ENCODE data around the gene MYOG. TPM values are rescaled to one million over a fixed set of nuclear protein-coding genes. Genes with fewer than 3 reads are reported as not detected.

Gene MYOG
- total and polyA plus RNA-seq, 7 donors: not detected

DNA sequence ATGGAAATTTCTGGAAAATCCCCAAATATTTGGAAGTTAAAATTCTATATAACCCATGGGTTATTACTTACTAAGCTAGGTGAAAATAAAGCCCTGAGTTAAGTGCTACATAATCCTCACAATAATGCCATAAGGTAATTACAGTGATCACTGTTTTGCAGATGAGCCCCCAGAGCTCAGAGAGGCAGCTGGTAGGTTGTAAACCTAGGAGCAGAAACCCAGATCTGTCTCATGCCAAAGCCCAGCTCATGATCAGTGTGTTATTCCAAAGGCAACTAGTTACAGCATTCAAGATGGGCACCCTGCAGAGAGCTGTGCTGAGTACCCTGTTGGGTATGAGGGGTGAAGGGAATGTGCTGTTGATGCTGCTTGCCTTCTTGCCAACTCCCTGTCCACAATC, 10.8 kb upstream of the MYOG start:
- no peak overlapping the region for H3K27ac ChIP-seq
- peaks cover 0 to 14% (median 7%) of the 10 kb centered on the region in 4 donors for H3K9me3 ChIP-seq
- no peaks in the 10 kb centered on the region for H3K27me3 ChIP-seq
- no peak overlapping the region for H3K4me3 ChIP-seq
- no peak for DNase-seq
- intact Hi-C loops (cut with DNase I): no loop called here
- TF ChIP-seq EP300 (IDR thresholded peaks at IDR 0.05) (no peak), POLR2A (IDR thresholded peaks at IDR 0.05) (no peak), POLR2AphosphoS5 (IDR thresholded peaks at IDR 0.05) (no peak)
- TF ChIP-seq, protein P1, sequence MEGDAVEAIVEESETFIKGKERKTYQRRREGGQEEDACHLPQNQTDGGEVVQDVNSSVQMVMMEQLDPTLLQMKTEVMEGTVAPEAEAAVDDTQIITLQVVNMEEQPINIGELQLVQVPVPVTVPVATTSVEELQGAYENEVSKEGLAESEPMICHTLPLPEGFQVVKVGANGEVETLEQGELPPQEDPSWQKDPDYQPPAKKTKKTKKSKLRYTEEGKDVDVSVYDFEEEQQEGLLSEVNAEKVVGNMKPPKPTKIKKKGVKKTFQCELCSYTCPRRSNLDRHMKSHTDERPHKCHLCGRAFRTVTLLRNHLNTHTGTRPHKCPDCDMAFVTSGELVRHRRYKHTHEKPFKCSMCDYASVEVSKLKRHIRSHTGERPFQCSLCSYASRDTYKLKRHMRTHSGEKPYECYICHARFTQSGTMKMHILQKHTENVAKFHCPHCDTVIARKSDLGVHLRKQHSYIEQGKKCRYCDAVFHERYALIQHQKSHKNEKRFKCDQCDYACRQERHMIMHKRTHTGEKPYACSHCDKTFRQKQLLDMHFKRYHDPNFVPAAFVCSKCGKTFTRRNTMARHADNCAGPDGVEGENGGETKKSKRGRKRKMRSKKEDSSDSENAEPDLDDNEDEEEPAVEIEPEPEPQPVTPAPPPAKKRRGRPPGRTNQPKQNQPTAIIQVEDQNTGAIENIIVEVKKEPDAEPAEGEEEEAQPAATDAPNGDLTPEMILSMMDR (IDR thresholded peaks at IDR 0.05): no peak
- no peaks in the 10 kb centered on the region for H3K36me3 ChIP-seq
- H3K4me1 ChIP-seq: no peaks in the 10 kb centered on the region

GRCh38 chr1:203095061-203095690, 9.4 kb upstream of the MYOG start:
- H3K27ac ChIP-seq: no peak overlapping the region
- intact Hi-C loops (cut with DNase I): no loop called here

DNA sequence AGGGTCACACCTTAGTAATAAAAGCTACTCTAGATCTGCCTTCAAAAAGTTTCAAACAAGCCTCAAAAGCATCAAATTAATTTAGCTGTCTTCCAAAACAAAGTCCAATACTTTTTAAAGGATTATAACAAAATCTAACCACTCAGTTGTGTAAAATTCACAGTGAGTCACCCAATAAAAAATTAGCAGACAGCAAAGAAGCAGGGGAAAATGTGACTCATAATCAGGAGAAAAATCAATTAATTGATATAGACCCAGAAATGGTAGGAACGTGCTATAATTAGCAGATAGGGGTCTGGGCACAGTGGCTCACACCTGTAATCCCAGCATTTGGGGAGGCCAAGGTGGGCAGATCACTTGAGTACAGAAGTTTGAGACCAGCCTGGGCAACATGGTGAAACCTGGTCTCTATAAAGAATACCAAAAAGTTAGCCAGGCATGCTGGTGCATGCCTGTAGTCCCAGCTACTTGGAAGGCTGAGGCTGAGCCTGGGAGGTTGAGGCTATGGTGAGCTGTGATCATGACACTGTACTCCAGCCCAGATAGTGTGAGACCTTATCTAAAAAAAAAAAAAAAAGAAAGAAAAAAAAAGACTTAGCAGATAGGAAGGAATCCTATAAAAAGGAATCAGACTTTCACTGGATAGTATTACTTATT, 8.1 kb upstream of the MYOG start:
- 79 to 92% methylated on average over 1 of the region's 1 CpG for WGBS, 2 donors
- Histone ChIP-seq H3K9me3 (peaks cover 0 to 14% (median 7%) of the 10 kb centered on the region in 4 donors), H3K36me3 (no peaks in the 10 kb centered on the region), H3K27ac (no peak overlapping the region), H3K4me1 (no peaks in the 10 kb centered on the region), H3K4me3 (no peak overlapping the region), H3K27me3 (no peaks in the 10 kb centered on the region)
- DNase-seq: no peak
- intact Hi-C loops (cut with DNase I): no loop called here
- TF ChIP-seq EP300 (IDR thresholded peaks at IDR 0.05) (no peak), POLR2AphosphoS5 (IDR thresholded peaks at IDR 0.05) (no peak), POLR2A (IDR thresholded peaks at IDR 0.05) (no peak)
- TF ChIP-seq, protein P1 (IDR thresholded peaks at IDR 0.05): no peak

More at GRCh38 chr1:203095061-203095690, 9.4 kb upstream of the MYOG start:
- no peak for DNase-seq
- Histone ChIP-seq H3K4me3 (no peak overlapping the region), H3K36me3 (no peaks in the 10 kb centered on the region), H3K27me3 (no peaks in the 10 kb centered on the region), H3K4me1 (no peaks in the 10 kb centered on the region), H3K9me3 (peaks cover 0 to 14% (median 7%) of the 10 kb centered on the region in 4 donors)
- TF ChIP-seq EP300 (IDR thresholded peaks at IDR 0.05) (no peak), POLR2A (IDR thresholded peaks at IDR 0.05) (no peak), POLR2AphosphoS5 (IDR thresholded peaks at IDR 0.05) (no peak)
- TF ChIP-seq, protein P1 (IDR thresholded peaks at IDR 0.05): no peak
- WGBS, 2 donors: 82 to 92% methylated on average over 1 of the region's 1 CpG

DNA sequence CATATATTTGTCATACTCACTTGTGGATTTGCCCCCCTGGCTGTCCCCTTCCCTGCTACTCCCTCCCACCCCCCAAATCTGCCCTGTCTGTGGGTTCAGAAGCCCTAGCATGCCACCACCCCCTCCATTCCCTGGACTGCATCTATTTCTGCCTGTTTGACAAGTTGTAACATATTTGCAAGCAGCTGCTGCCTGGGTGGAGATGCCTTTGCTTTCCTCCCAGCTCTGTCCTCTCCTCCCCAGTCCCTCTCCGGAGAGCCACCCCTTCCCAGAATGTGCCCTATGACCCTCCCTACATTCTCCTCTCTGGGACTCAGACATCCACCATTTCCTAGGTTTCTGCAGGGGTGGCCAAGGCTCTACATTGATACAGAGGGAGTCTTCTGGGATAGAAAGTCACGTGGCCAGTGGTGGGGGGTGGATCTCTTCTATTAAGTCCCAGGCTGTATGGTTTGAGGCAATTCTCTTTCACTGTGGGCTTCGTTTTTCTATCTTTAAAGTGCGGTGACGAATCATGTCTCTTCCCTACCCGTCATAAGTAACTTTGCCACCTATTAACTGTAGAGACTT, 6.0 kb upstream of the MYOG start:
- DNase-seq: no peak
- whole genome bisulfite sequencing, 2 donors: 67 to 84% methylated on average over 6 of the region's 6 CpGs
- intact Hi-C loops (cut with DNase I): no loop called here
- no peaks in the 10 kb centered on the region for H3K36me3 ChIP-seq
- no peak overlapping the region for H3K4me3 ChIP-seq
- TF ChIP-seq POLR2A (IDR thresholded peaks at IDR 0.05): no peak
- no peak for TF ChIP-seq EP300 (IDR thresholded peaks at IDR 0.05)
- no peak for TF ChIP-seq POLR2AphosphoS5 (IDR thresholded peaks at IDR 0.05)
- TF ChIP-seq, protein P1 (IDR thresholded peaks at IDR 0.05): no peak
- H3K27me3 ChIP-seq: no peaks in the 10 kb centered on the region
- no peaks in the 10 kb centered on the region for H3K4me1 ChIP-seq
- H3K27ac ChIP-seq: no peak overlapping the region
- H3K9me3 ChIP-seq: peaks cover 0 to 14% (median 7%) of the 10 kb centered on the region in 4 donors
